ENCODE measurements around the gene OAF. TPM values are rescaled to one million over a fixed set of nuclear protein-coding genes. Genes with fewer than 3 reads are reported as not detected.

The OAF gene
- total RNA-seq, 1 experiment from 2014 or later = 25.0 TPM

- no peaks in the 10 kb centered on the region for H3K4me1 ChIP-seq (ENCODE audit: insufficient read depth, low read length, poor library complexity, severe bottlenecking)
- no peak for DNase-seq (ENCODE audit: low spot score)
- POLR2A ChIA-PET (ENCODE audit: low non-redundant PET) = no interaction called here
- intact Hi-C loops (cut with micrococcal nuclease; ENCODE audit: unreplicated experiment) = no loop called here
- H3K36me3 ChIP-seq (ENCODE audit: insufficient read depth, low read length, poor library complexity, severe bottlenecking) = no peaks in the 10 kb centered on the region
- CTCF ChIA-PET = no interaction called here
- no peak overlapping the region for H3K4me3 ChIP-seq (ENCODE audit: low read depth, low read length, poor library complexity, severe bottlenecking)
- BruUV-seq (replicated peaks) = no TSS peak
- H3K9me3 ChIP-seq (ENCODE audit: low read depth, low read length, poor library complexity, severe bottlenecking) = no peaks in the 10 kb centered on the region
- no peak for TF ChIP-seq EZH2 (IDR thresholded peaks at IDR 0.05; ENCODE audit: borderline replicate concordance, low read depth, low read length, poor library complexity, severe bottlenecking)
- TF ChIP-seq, protein P1, sequence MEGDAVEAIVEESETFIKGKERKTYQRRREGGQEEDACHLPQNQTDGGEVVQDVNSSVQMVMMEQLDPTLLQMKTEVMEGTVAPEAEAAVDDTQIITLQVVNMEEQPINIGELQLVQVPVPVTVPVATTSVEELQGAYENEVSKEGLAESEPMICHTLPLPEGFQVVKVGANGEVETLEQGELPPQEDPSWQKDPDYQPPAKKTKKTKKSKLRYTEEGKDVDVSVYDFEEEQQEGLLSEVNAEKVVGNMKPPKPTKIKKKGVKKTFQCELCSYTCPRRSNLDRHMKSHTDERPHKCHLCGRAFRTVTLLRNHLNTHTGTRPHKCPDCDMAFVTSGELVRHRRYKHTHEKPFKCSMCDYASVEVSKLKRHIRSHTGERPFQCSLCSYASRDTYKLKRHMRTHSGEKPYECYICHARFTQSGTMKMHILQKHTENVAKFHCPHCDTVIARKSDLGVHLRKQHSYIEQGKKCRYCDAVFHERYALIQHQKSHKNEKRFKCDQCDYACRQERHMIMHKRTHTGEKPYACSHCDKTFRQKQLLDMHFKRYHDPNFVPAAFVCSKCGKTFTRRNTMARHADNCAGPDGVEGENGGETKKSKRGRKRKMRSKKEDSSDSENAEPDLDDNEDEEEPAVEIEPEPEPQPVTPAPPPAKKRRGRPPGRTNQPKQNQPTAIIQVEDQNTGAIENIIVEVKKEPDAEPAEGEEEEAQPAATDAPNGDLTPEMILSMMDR (conservative IDR thresholded peaks at IDR 0.05; ENCODE audit: low read depth, low read length) = no peak
- H3K27ac ChIP-seq (ENCODE audit: low read depth, low read length, poor library complexity, severe bottlenecking) = no peak overlapping the region
- H3K27me3 ChIP-seq (replicated peaks; ENCODE audit: insufficient read depth, low read depth, low read length, poor library complexity) = peaks cover 15% of the 10 kb centered on the region
These were observed 50.5 kb downstream of the OAF start for GRCh38 chr11:120261321-120261720.

- intact Hi-C loops (cut with micrococcal nuclease; ENCODE audit: unreplicated experiment) = no loop called here
- Histone ChIP-seq H3K4me3 (ENCODE audit: low read depth, low read length, poor library complexity, severe bottlenecking) (no peak overlapping the region), H3K4me1 (ENCODE audit: insufficient read depth, low read length, poor library complexity, severe bottlenecking) (no peaks in the 10 kb centered on the region), H3K27me3 (replicated peaks; ENCODE audit: insufficient read depth, low read depth, low read length, poor library complexity) (peaks cover 16% of the 10 kb centered on the region), H3K9me3 (ENCODE audit: low read depth, low read length, poor library complexity, severe bottlenecking) (no peaks in the 10 kb centered on the region), H3K36me3 (ENCODE audit: insufficient read depth, low read length, poor library complexity, severe bottlenecking) (no peaks in the 10 kb centered on the region), H3K27ac (ENCODE audit: low read depth, low read length, poor library complexity, severe bottlenecking) (no peak overlapping the region)
- ChIA-PET CTCF (no interaction called here), POLR2A (ENCODE audit: low non-redundant PET) (no interaction called here)
- DNase-seq (ENCODE audit: low spot score) = no peak
- TF ChIP-seq EZH2 (IDR thresholded peaks at IDR 0.05; ENCODE audit: borderline replicate concordance, low read depth, low read length, poor library complexity, severe bottlenecking) = no peak
- TF ChIP-seq, protein P1 (conservative IDR thresholded peaks at IDR 0.05; ENCODE audit: low read depth, low read length) = no peak
- no TSS peak for BruUV-seq (replicated peaks)
These were observed 51.1 kb downstream of the OAF start for GRCh38 chr11:120261931-120262330.

DNA sequence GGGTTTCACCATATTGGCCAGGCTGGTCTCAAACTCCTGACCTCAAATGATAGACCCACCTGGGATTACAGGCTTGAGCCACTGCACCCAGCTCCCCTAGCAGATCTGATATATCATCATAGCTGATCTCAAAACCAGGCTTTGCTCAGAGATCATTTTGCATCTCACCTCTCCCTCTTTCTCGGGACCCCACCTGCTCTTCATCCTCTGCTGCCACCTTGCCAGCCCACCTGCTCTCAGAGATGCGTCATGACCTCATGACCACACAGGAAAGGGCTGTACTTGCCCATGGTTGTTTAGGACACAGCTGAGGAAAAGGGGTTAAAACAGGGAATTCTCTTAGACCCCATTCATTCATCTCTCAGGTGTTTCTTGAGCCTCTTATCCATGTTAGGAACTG, 56.5 kb downstream of the OAF start:
- no peaks in the 10 kb centered on the region for H3K9me3 ChIP-seq (ENCODE audit: low read depth, low read length, poor library complexity, severe bottlenecking)
- intact Hi-C loops (cut with micrococcal nuclease; ENCODE audit: unreplicated experiment) = no loop called here
- no TSS peak for BruUV-seq (replicated peaks)
- H3K27ac ChIP-seq (ENCODE audit: low read depth, low read length, poor library complexity, severe bottlenecking) = no peak overlapping the region
- no peaks in the 10 kb centered on the region for H3K4me1 ChIP-seq (ENCODE audit: insufficient read depth, low read length, poor library complexity, severe bottlenecking)
- H3K36me3 ChIP-seq (ENCODE audit: insufficient read depth, low read length, poor library complexity, severe bottlenecking) = no peaks in the 10 kb centered on the region
- peaks cover 17% of the 10 kb centered on the region for H3K27me3 ChIP-seq (replicated peaks; ENCODE audit: insufficient read depth, low read depth, low read length, poor library complexity)
- H3K4me3 ChIP-seq (ENCODE audit: low read depth, low read length, poor library complexity, severe bottlenecking) = no peak overlapping the region
- TF ChIP-seq EZH2 (IDR thresholded peaks at IDR 0.05; ENCODE audit: borderline replicate concordance, low read depth, low read length, poor library complexity, severe bottlenecking) = no peak
- TF ChIP-seq, protein P1 (conservative IDR thresholded peaks at IDR 0.05; ENCODE audit: low read depth, low read length) = no peak
- DNase-seq (ENCODE audit: low spot score) = no peak
- ChIA-PET CTCF (no interaction called here), POLR2A (ENCODE audit: low non-redundant PET) (no interaction called here)

Data from A673 (cell line).